Mesendoderm (in vitro differentiated cells): ENCODE data around the gene PHF2.
A peak's percentile ranks its signal among the peaks of the same experiment; 100 is the strongest.

Source experiments
- DNase-seq: peaks from one replicate; pipeline ENCODE4 v3.0.0; 2013
- H2AK5ac ChIP-seq: 2 replicates; pipeline ENCODE4 v1.6.1; 2013; ENCODE audit warnings: low read length, inconsistent platforms
- H2BK120ac ChIP-seq: 2 replicates; pipeline ENCODE4 v1.6.1; 2013; ENCODE audit warnings: low read depth, mild to moderate bottlenecking, low read length, moderate library complexity, mixed read lengths
- H2BK15ac ChIP-seq: replicated peaks from 2 replicates; pipeline ENCODE4 v1.6.1; 2013; ENCODE audit warnings: low read depth, mild to moderate bottlenecking, moderate library complexity
- H2BK5ac ChIP-seq: 2 replicates; pipeline ENCODE4 v1.6.1; 2013; ENCODE audit warnings: low read length, inconsistent platforms
- H3K18ac ChIP-seq: 2 replicates; pipeline ENCODE4 v1.6.1; 2013; ENCODE audit warnings: mild to moderate bottlenecking, low read length, mixed read lengths
- H3K23ac ChIP-seq: one replicate; pipeline ENCODE4 v1.6.1; 2013; ENCODE audit warnings: low read length
- H3K27ac ChIP-seq: 2 replicates; pipeline ENCODE4 v1.5.1; 2013; ENCODE audit warnings: low read depth, mild to moderate bottlenecking, inconsistent platforms, low read length, moderate library complexity
- H3K27me3 ChIP-seq: 2 replicates; pipeline ENCODE4 v1.6.1; 2013; ENCODE audit warnings: low read length, control low read depth, mild to moderate bottlenecking, inconsistent platforms; ENCODE audit not compliant: insufficient read depth, poor library complexity
- H3K36me3 ChIP-seq: 2 replicates; pipeline ENCODE4 v1.6.1; 2013; ENCODE audit warnings: low read length, inconsistent platforms; ENCODE audit not compliant: control insufficient read depth, insufficient read depth
- H3K4ac ChIP-seq: one replicate; pipeline ENCODE4 v1.6.1; 2013; ENCODE audit warnings: low read depth, mild to moderate bottlenecking, low read length, moderate library complexity
- H3K4me1 ChIP-seq: 2 replicates; pipeline ENCODE4 v1.6.1; 2013; ENCODE audit warnings: low read depth, low read length, inconsistent platforms; ENCODE audit not compliant: control insufficient read depth
- H3K4me2 ChIP-seq: 2 replicates; pipeline ENCODE4 v1.6.1; 2013; ENCODE audit warnings: low read length
- H3K4me3 ChIP-seq: 2 replicates; pipeline ENCODE4 v1.5.1; 2013; ENCODE audit warnings: mild to moderate bottlenecking, low read length
- H3K56ac ChIP-seq: one replicate; pipeline ENCODE4 v1.6.1; 2013; ENCODE audit warnings: low read length
- H3K79me1 ChIP-seq: 2 replicates; pipeline ENCODE4 v1.6.1; 2013; ENCODE audit warnings: low read length, inconsistent platforms
- H3K79me2 ChIP-seq: 2 replicates; pipeline ENCODE4 v1.6.1; 2013; ENCODE audit warnings: mild to moderate bottlenecking, low read length; ENCODE audit not compliant: control insufficient read depth, insufficient read depth
- H3K9ac ChIP-seq: 2 replicates; pipeline ENCODE4 v1.6.1; 2013; ENCODE audit warnings: low read length, inconsistent platforms
- H4K5ac ChIP-seq: one replicate; pipeline ENCODE4 v1.6.1; 2013; ENCODE audit warnings: low read length
- H4K8ac ChIP-seq: one replicate; pipeline ENCODE4 v1.6.1; 2013; ENCODE audit warnings: low read depth, mild to moderate bottlenecking, control low read depth, low read length, moderate library complexity
- WGBS: extraction: QIAGEN DNeasy Blood & Tissue Kit; methylation state at CpG from one replicate; pipeline ENCODE4 v1.1.7; 2013; ENCODE audit warnings: low lambda C conversion rate, missing lambda C conversion rate; ENCODE audit not compliant: insufficient coverage; ENCODE audit errors: extremely low coverage; 5-methylcytosine and 5-hydroxymethylcytosine counted together

The PHF2 gene

DNA sequence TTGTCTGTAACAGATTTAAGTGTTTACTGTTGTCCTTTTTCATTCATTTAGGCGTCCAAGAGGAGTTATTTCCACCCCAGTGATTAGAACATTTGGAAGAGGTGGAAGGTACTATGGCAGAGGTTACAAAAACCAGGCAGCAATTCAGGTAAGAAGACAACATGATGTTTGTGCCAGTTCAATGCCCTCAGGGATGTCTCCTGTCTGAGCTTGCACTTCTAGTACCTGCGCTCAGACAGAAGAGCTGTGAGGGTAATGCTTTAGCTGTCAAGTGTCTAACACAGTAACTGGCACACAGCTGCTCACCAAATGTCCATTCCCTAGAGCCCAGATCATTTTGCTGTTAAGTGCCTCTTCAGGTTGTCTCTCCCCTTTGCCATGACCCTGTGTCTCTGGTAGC lies 14.2 kb upstream of the PHF2 start:
- H3K27me3 ChIP-seq = no peaks in the 10 kb centered on the region
- H2BK120ac ChIP-seq = no peak overlapping the region
- H2AK5ac ChIP-seq = no peak overlapping the region
- no peak overlapping the region for H3K18ac ChIP-seq
- no peak overlapping the region for H3K27ac ChIP-seq
- H3K36me3 ChIP-seq = peaks cover 15% of the 10 kb centered on the region
- H3K9ac ChIP-seq = no peak overlapping the region
- H4K8ac ChIP-seq = no peak overlapping the region
- no peak for DNase-seq
- no peaks in the 10 kb centered on the region for H3K79me2 ChIP-seq
- H3K23ac ChIP-seq = no peak overlapping the region
- no peak overlapping the region for H3K4ac ChIP-seq
- H3K79me1 ChIP-seq = no peaks in the 10 kb centered on the region
- H3K4me3 ChIP-seq = no peak overlapping the region
- no CpG with 5 or more reads among the region's 2 CpGs for WGBS
- H2BK5ac ChIP-seq = no peak overlapping the region
- peaks cover 2% of the 10 kb centered on the region for H3K4me1 ChIP-seq
- H4K5ac ChIP-seq = no peak overlapping the region
- H3K4me2 ChIP-seq = no peak overlapping the region
- H2BK15ac ChIP-seq = no peak overlapping the region
- H3K56ac ChIP-seq = no peak overlapping the region

GRCh38 chr9:93565089-93565488 lies 11.3 kb upstream of the PHF2 start:
- Histone ChIP-seq H3K79me1 (no peaks in the 10 kb centered on the region), H3K56ac (no peak overlapping the region), H3K18ac (no peak overlapping the region), H4K8ac (no peak overlapping the region), H3K9ac (no peak overlapping the region), H3K4ac (no peak overlapping the region), H2AK5ac (no peak overlapping the region), H2BK120ac (no peak overlapping the region), H3K4me3 (no peak overlapping the region), H2BK15ac (no peak overlapping the region), H3K36me3 (peaks cover 7% of the 10 kb centered on the region), H4K5ac (no peak overlapping the region), H3K79me2 (no peaks in the 10 kb centered on the region), H3K27ac (no peak overlapping the region), H3K27me3 (no peaks in the 10 kb centered on the region), H3K23ac (no peak overlapping the region), H3K4me1 (peaks cover 3% of the 10 kb centered on the region), H2BK5ac (no peak overlapping the region), H3K4me2 (no peak overlapping the region)
- DNase-seq = no peak
- no CpG with 5 or more reads among the region's 4 CpGs for WGBS

DNA sequence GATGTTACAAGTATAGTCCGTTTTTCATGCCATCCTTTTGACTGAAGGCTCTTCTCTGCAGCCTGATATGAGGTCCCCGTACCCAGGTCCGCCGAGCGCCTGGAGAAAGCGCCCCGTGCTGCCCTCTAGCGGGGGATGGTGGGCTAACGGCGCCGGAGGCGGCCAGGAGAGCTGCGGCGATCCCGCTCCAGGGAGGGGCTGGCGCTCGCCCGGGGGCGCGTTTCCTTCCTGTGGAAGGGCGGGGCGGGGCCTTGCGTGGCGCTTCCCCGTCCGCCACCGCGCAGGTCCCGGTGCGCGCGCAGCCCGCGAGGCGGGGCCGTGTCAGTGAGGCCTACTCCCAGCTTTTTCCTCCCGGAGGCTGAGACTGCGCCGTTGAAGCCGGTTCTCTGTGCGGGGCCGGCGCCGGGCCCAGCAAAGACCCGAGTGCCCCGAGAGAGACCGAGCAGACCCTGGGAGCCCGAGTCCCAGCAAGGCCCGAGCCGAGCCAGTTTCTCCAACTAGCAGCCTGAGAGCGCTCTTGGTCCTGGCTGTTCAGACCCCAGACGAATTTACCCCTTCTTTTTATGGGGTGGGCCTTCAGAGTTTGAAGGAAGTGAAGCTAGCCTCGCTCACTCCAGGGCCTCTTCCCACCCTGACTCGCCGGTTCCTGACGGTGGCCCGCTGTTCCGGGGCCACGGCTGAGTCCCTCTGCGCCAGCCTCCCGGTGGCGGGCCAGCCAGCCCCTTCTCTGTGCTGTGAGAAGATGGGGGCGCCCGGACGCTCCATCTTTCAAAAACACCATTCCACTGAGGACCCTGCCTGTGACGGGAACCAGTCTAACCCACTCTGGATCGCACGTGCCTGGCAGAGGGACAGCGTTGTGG lies 9.7 kb upstream of the PHF2 start:
- no peaks in the 10 kb centered on the region for H3K79me1 ChIP-seq
- no peaks in the 10 kb centered on the region for H3K79me2 ChIP-seq
- no peak overlapping the region for H2BK120ac ChIP-seq
- no peak overlapping the region for H4K5ac ChIP-seq
- peak; percentile 96 for DNase-seq
- peak overlapping the region; percentile 78 for H3K4me2 ChIP-seq
- peak overlapping the region; percentile 60 for H3K4me3 ChIP-seq
- H2BK5ac ChIP-seq = peak overlapping the region; percentile 59
- H3K4me1 ChIP-seq = peaks cover 3% of the 10 kb centered on the region
- H3K27me3 ChIP-seq = no peaks in the 10 kb centered on the region
- H3K27ac ChIP-seq = peak overlapping the region; percentile 73
- peak overlapping the region; percentile 94 for H2AK5ac ChIP-seq
- peak overlapping the region; percentile 44 for H3K4ac ChIP-seq
- peaks cover 7% of the 10 kb centered on the region for H3K36me3 ChIP-seq
- H3K56ac ChIP-seq = peak overlapping the region; percentile 93
- peak overlapping the region; percentile 39 for H4K8ac ChIP-seq
- peak overlapping the region; percentile 94 for H3K23ac ChIP-seq
- H3K9ac ChIP-seq = peak overlapping the region; percentile 96
- H3K18ac ChIP-seq = peak overlapping the region; percentile 73
- no CpG with 5 or more reads among the region's 69 CpGs for WGBS
- no peak overlapping the region for H2BK15ac ChIP-seq

GRCh38 chr9:93567271-93567959 lies 9.0 kb upstream of the PHF2 start:
- Histone ChIP-seq H3K4ac (peak overlapping the region; percentile 44), H3K27me3 (no peaks in the 10 kb centered on the region), H4K5ac (no peak overlapping the region), H3K23ac (peak overlapping the region; percentile 94), H3K56ac (peak overlapping the region; percentile 93), H3K79me2 (no peaks in the 10 kb centered on the region), H3K4me1 (peaks cover 3% of the 10 kb centered on the region), H3K18ac (no peak overlapping the region), H3K4me2 (peak overlapping the region; percentile 78), H3K9ac (peak overlapping the region; percentile 96), H2BK5ac (no peak overlapping the region), H3K79me1 (no peaks in the 10 kb centered on the region), H3K36me3 (peaks cover 4% of the 10 kb centered on the region), H3K4me3 (no peak overlapping the region), H2BK120ac (no peak overlapping the region), H3K27ac (no peak overlapping the region), H4K8ac (no peak overlapping the region), H2BK15ac (no peak overlapping the region), H2AK5ac (peak overlapping the region; percentile 94)
- no peak for DNase-seq
- WGBS = no CpG with 5 or more reads among the region's 15 CpGs

- no peaks in the 10 kb centered on the region for H3K27me3 ChIP-seq
- peaks cover 3% of the 10 kb centered on the region for H3K4me1 ChIP-seq
- H2BK15ac ChIP-seq = no peak overlapping the region
- no peak overlapping the region for H2BK5ac ChIP-seq
- no peaks in the 10 kb centered on the region for H3K79me2 ChIP-seq
- H2BK120ac ChIP-seq = no peak overlapping the region
- H3K4me2 ChIP-seq = no peak overlapping the region
- no peak overlapping the region for H3K9ac ChIP-seq
- no peak overlapping the region for H3K56ac ChIP-seq
- no peak overlapping the region for H3K4me3 ChIP-seq
- H4K5ac ChIP-seq = no peak overlapping the region
- H3K23ac ChIP-seq = no peak overlapping the region
- no peak overlapping the region for H3K4ac ChIP-seq
- no peak overlapping the region for H3K27ac ChIP-seq
- H3K18ac ChIP-seq = no peak overlapping the region
- no CpG with 5 or more reads among the region's 5 CpGs for WGBS
- no peak for DNase-seq
- no peaks in the 10 kb centered on the region for H3K79me1 ChIP-seq
- H3K36me3 ChIP-seq = peaks cover 3% of the 10 kb centered on the region
- H2AK5ac ChIP-seq = no peak overlapping the region
- H4K8ac ChIP-seq = no peak overlapping the region
Observed at GRCh38 chr9:93568169-93568568, 8.2 kb upstream of the PHF2 start.
